ENCODE results near the gene RMC1.
"Not testable (repeated sequence)": the region's sequence is repeated elsewhere in the genome, so short reads cannot be mapped to it uniquely, and the experiment has no call there.

Gene RMC1

DNA sequence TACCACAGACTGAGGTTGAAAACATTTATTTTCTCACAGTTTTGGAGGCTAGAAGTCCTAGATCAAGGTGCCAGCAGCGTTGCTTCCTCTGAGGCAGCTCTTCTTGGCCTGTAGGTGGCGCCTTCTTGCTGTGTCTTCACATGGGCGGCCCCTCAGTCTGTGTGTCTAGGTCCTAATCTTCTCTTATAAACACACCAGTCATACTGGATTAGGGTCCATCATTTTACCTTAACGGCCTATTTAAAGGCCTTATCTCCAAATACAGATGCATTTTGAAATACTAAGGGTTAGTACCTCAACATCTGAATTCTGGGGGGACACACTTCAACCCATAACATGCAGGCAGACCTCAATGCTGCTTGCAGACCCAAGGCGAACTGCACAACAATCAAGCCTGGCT, 4.4 kb upstream of the RMC1 start:
- TF ChIP-seq CTCF (IDR thresholded peaks at IDR 0.05; ENCODE audit: low read depth, low read length, missing control alignments): peak; percentile 93
- H3K4me3 ChIP-seq (ENCODE audit: low read depth, low read length): no peak overlapping the region
- peak; percentile 48 for DNase-seq (ENCODE audit: low read depth)

GRCh38 chr18:23499291-23499781, 4.0 kb upstream of the RMC1 start:
- no peak overlapping the region for H3K4me3 ChIP-seq (ENCODE audit: low read depth, low read length)
- TF ChIP-seq CTCF (IDR thresholded peaks at IDR 0.05; ENCODE audit: low read depth, low read length, missing control alignments): no peak
- no peak for DNase-seq (ENCODE audit: low read depth)

DNA sequence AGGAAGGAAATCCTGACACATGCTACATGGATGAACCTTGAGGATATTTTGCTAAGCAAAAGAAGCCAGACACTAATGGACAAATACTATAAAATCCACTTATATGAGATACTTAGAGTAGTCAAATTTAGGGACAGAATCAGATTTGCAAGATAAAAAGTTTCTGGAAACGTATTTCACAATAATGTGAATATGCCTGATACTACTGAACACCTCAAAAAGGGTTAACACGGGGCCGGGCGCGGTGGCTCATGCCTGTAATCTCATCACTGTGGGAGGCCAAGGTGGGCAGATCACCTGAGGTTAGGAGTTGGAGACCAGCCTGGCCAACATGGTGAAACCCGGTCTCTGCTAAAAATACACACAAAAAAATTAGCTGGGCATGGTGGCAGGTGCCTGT, 1.7 kb upstream of the RMC1 start:
- no peak overlapping the region for H3K4me3 ChIP-seq (ENCODE audit: low read depth, low read length)
- no peak for TF ChIP-seq CTCF (IDR thresholded peaks at IDR 0.05; ENCODE audit: low read depth, low read length, missing control alignments)
- DNase-seq (ENCODE audit: low read depth): no peak

DNA sequence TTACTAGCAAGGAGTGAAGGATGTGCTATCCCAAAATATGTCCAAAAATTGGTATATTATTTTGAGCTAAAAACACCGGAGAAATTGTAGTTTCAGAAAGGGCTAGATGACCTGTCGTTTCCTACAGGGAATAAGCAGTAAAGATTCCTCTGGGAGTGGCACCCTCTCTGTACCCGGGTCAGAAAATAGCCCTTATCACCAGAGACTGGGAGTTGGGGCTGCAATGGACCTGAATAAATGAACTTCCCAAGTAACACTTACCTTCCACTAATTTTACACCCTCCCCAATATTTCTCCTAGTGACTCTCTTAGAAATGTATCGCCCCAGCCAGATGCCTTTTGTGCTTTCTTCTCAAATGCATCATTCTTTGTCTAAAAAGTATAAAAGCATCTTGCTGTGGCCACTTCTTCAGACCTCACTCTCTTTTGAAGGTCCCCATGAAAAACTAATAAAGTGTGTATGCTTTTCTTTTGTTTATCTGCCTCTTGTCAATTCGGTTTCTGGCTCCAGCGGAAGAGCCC, 734 bp upstream of the RMC1 start:
- no peak for DNase-seq (ENCODE audit: low read depth)
- H3K4me3 ChIP-seq (ENCODE audit: low read depth, low read length): peak overlapping the region; percentile 63
- no peak for TF ChIP-seq CTCF (IDR thresholded peaks at IDR 0.05; ENCODE audit: low read depth, low read length, missing control alignments)

- H3K4me3 ChIP-seq (ENCODE audit: low read depth, low read length): peak overlapping the region; percentile 94
- TF ChIP-seq CTCF (IDR thresholded peaks at IDR 0.05; ENCODE audit: low read depth, low read length, missing control alignments): no peak
- DNase-seq (ENCODE audit: low read depth): no peak
These were observed 643 bp downstream of the RMC1 start for GRCh38 chr18:23503963-23504344.

DNA sequence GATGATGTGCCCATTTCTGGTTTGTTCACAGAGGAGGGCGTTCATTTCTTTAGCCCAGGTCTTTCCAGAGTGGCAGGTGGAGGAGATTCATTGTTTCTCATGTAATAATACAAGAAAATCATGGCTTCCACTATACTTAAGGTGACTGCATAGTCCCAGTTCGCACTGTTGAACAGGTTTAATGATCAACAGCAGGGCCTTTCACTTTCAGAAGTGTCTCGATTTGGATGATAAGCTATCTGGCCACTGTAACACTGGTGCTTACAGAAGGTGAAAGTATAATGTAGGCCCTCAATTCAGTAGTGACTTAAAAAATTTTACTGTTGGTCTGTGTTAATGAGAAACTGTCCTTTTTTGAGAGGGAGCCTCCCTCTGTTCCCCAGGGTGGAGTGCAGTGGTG, 1.4 kb downstream of the RMC1 start:
- DNase-seq (ENCODE audit: low read depth): no peak
- no peak for TF ChIP-seq CTCF (IDR thresholded peaks at IDR 0.05; ENCODE audit: low read depth, low read length, missing control alignments)
- H3K4me3 ChIP-seq (ENCODE audit: low read depth, low read length): peak overlapping the region; percentile 94

DNA sequence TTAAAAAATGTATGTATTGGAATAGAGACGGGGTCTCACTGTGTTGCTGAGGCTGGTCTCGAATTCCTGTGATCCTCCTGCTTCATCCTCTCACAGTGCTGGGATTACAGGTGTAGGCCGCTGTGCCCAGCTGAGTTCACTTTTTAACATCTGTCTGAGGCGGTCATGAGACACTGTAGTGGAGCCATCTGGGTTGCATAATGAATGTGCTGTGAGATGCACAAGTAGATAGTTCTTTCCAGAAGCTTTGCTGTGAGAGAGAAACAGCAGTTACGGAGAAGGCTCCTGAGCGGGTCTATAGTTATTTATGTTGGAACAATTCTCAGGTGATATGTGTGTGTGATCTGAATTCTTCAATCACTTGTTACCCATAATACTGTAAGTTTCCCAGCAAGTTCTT, 3.1 kb downstream of the RMC1 start:
- no peak for TF ChIP-seq CTCF (IDR thresholded peaks at IDR 0.05; ENCODE audit: low read depth, low read length, missing control alignments)
- DNase-seq (ENCODE audit: low read depth): no peak
- H3K4me3 ChIP-seq (ENCODE audit: low read depth, low read length): no peak overlapping the region

GRCh38 chr18:23510923-23511322, 7.6 kb downstream of the RMC1 start:
- DNase-seq (ENCODE audit: low read depth); H3K4me3 ChIP-seq (ENCODE audit: low read depth, low read length): not testable (repeated sequence)

GRCh38 chr18:23512216-23512615, 8.9 kb downstream of the RMC1 start:
- not testable (repeated sequence) for H3K4me3 ChIP-seq (ENCODE audit: low read depth, low read length); DNase-seq (ENCODE audit: low read depth)
